HuH-7.5 (cell line): Measurements from ENCODE around the gene KIAA1755.
A peak's percentile ranks its signal among the peaks of the same experiment; 100 is the strongest.
"Not testable (repeated sequence)": the region's sequence is repeated elsewhere in the genome, so short reads cannot be mapped to it uniquely, and the experiment has no call there.

Source experiments
- DNase-seq: peaks from one replicate; pipeline ENCODE4 v3.0.0; 2011; ENCODE audit warnings: low spot score

Gene KIAA1755

GRCh38 chr20:38290829-38291814, 30.6 kb upstream of the KIAA1755 start:
- peak; percentile 61 for DNase-seq

GRCh38 chr20:38286586-38287531, 26.3 kb upstream of the KIAA1755 start:
- no peak for DNase-seq

- no peak for DNase-seq
Observed at GRCh38 chr20:38284893-38285444, 24.4 kb upstream of the KIAA1755 start.

- DNase-seq, result not testable (repeated sequence)
Observed at GRCh38 chr20:38284066-38284650, 23.6 kb upstream of the KIAA1755 start.

GRCh38 chr20:38283236-38283635, 22.7 kb upstream of the KIAA1755 start:
- DNase-seq, result no peak

- not testable (repeated sequence) for DNase-seq
Observed at GRCh38 chr20:38281176-38281915, 20.8 kb upstream of the KIAA1755 start.

- no peak for DNase-seq
Observed at GRCh38 chr20:38278763-38279162, 18.2 kb upstream of the KIAA1755 start.

- DNase-seq, result no peak
Observed at GRCh38 chr20:38278131-38278530, 17.6 kb upstream of the KIAA1755 start.

GRCh38 chr20:38277691-38278090, 17.2 kb upstream of the KIAA1755 start:
- DNase-seq, result no peak

- no peak for DNase-seq
Observed at GRCh38 chr20:38277285-38277684, 16.8 kb upstream of the KIAA1755 start.

GRCh38 chr20:38275815-38276550, 15.4 kb upstream of the KIAA1755 start:
- no peak for DNase-seq

- no peak for DNase-seq
Observed at GRCh38 chr20:38272961-38273360, 12.4 kb upstream of the KIAA1755 start.

GRCh38 chr20:38272398-38272797, 11.9 kb upstream of the KIAA1755 start:
- no peak for DNase-seq

- DNase-seq, result no peak
Observed at GRCh38 chr20:38271608-38272120, 11.1 kb upstream of the KIAA1755 start.

- DNase-seq, result no peak
Observed at GRCh38 chr20:38270869-38271605, 10.5 kb upstream of the KIAA1755 start.

- no peak for DNase-seq
Observed at GRCh38 chr20:38269715-38270114, 9.2 kb upstream of the KIAA1755 start.

- DNase-seq, result no peak
Observed at GRCh38 chr20:38269040-38269439, 8.5 kb upstream of the KIAA1755 start.

- DNase-seq, result no peak
Observed at GRCh38 chr20:38267901-38268514, 7.5 kb upstream of the KIAA1755 start.

- no peak for DNase-seq
Observed at GRCh38 chr20:38267296-38267695, 6.8 kb upstream of the KIAA1755 start.
